IPS DF 6.9 (cell line): Measurements from ENCODE around the gene PDZD7.

Source experiments
- DNase-seq: peaks from one replicate; pipeline ENCODE4 v3.0.0-alpha.2; 2013; ENCODE audit warnings: low read depth, low spot score
- H3K27ac ChIP-seq: one replicate; pipeline ENCODE4 v1.5.1; 2013; ENCODE audit warnings: low read length, control low read depth
- H3K27me3 ChIP-seq: 2 replicates; pipeline ENCODE4 v1.6.1; 2013; ENCODE audit warnings: mild to moderate bottlenecking, low read length; ENCODE audit not compliant: control insufficient read depth, insufficient read depth
- H3K36me3 ChIP-seq: 2 replicates; pipeline ENCODE4 v1.6.1; 2013; ENCODE audit warnings: low read length; ENCODE audit not compliant: control insufficient read depth, insufficient read depth
- H3K4me1 ChIP-seq: 2 replicates; pipeline ENCODE4 v1.6.1; 2013; ENCODE audit warnings: low read length; ENCODE audit not compliant: control insufficient read depth, insufficient read depth
- H3K4me3 ChIP-seq: 2 replicates; pipeline ENCODE4 v1.5.1; 2013; ENCODE audit warnings: mild to moderate bottlenecking, low read length
- H3K9me3 ChIP-seq: 2 replicates; pipeline ENCODE4 v1.6.1; 2013; ENCODE audit warnings: low read length, inconsistent platforms; ENCODE audit not compliant: control insufficient read depth, insufficient read depth
- WGBS: extraction: QIAGEN DNeasy Blood & Tissue Kit; methylation state at CpG from one replicate; pipeline ENCODE4 v1.1.7; 2013; ENCODE audit warnings: mixed read lengths, missing lambda C conversion rate; ENCODE audit not compliant: insufficient read length, insufficient coverage; 5-methylcytosine and 5-hydroxymethylcytosine counted together

Gene PDZD7

GRCh38 chr10:101010329-101010728 lies 20.6 kb downstream of the PDZD7 start:
- Histone ChIP-seq H3K27ac (no peak overlapping the region), H3K4me1 (peaks cover 3% of the 10 kb centered on the region; the same call in 1 of the 2 replicates), H3K36me3 (peaks cover 15% of the 10 kb centered on the region), H3K27me3 (no peaks in the 10 kb centered on the region), H3K4me3 (no peak overlapping the region), H3K9me3 (no peaks in the 10 kb centered on the region)
- WGBS = no CpG with 5 or more reads among the region's 22 CpGs
- no peak for DNase-seq

- H3K4me3 ChIP-seq = no peak overlapping the region
- no CpG with 5 or more reads among the region's 6 CpGs for WGBS
- no peak for DNase-seq
- no peaks in the 10 kb centered on the region for H3K27me3 ChIP-seq
- peaks cover 19% of the 10 kb centered on the region for H3K36me3 ChIP-seq
- peaks cover 3% of the 10 kb centered on the region; the same call in 1 of the 2 replicates for H3K4me1 ChIP-seq
- no peaks in the 10 kb centered on the region for H3K9me3 ChIP-seq
- H3K27ac ChIP-seq = no peak overlapping the region
These were observed 22.0 kb downstream of the PDZD7 start for GRCh38 chr10:101008823-101009423.

GRCh38 chr10:101007915-101008822 lies 22.8 kb downstream of the PDZD7 start:
- Histone ChIP-seq H3K9me3 (no peaks in the 10 kb centered on the region), H3K36me3 (peaks cover 26% of the 10 kb centered on the region), H3K4me1 (0 out of 2 replicates have a peak, but pooled peaks cover 1% of the 10 kb centered on the region), H3K27ac (no peak overlapping the region), H3K27me3 (no peaks in the 10 kb centered on the region), H3K4me3 (no peak overlapping the region)
- DNase-seq = no peak
- WGBS = no CpG with 5 or more reads among the region's 13 CpGs

GRCh38 chr10:101007099-101007711 lies 23.7 kb downstream of the PDZD7 start:
- DNase-seq = no peak
- H3K27me3 ChIP-seq = no peaks in the 10 kb centered on the region
- H3K9me3 ChIP-seq = no peaks in the 10 kb centered on the region
- H3K4me1 ChIP-seq = 0 out of 2 replicates have a peak, but pooled peaks cover 1% of the 10 kb centered on the region
- peaks cover 32% of the 10 kb centered on the region for H3K36me3 ChIP-seq
- H3K4me3 ChIP-seq = no peak overlapping the region
- no peak overlapping the region for H3K27ac ChIP-seq
- WGBS = no CpG with 5 or more reads among the region's 11 CpGs

GRCh38 chr10:101006593-101007098 lies 24.3 kb downstream of the PDZD7 start:
- no peak overlapping the region for H3K27ac ChIP-seq

GRCh38 chr10:101005869-101006567 lies 24.9 kb downstream of the PDZD7 start:
- no CpG with 5 or more reads among the region's 4 CpGs for WGBS
- Histone ChIP-seq H3K27ac (no peak overlapping the region), H3K4me1 (peaks cover 1% of the 10 kb centered on the region; the same call in 1 of the 2 replicates)

More at GRCh38 chr10:101006593-101007098, 24.3 kb downstream of the PDZD7 start:
- 0 out of 2 replicates have a peak, but pooled peaks cover 1% of the 10 kb centered on the region for H3K4me1 ChIP-seq
- WGBS = no CpG with 5 or more reads among the region's 33 CpGs
- peaks cover 32% of the 10 kb centered on the region for H3K36me3 ChIP-seq
- no peaks in the 10 kb centered on the region for H3K9me3 ChIP-seq
- H3K27me3 ChIP-seq = no peaks in the 10 kb centered on the region
- no peak for DNase-seq
- no peak overlapping the region for H3K4me3 ChIP-seq

GRCh38 chr10:101005361-101005760 lies 25.6 kb downstream of the PDZD7 start:
- Histone ChIP-seq H3K27me3 (no peaks in the 10 kb centered on the region), H3K36me3 (peaks cover 32% of the 10 kb centered on the region), H3K9me3 (no peaks in the 10 kb centered on the region), H3K4me1 (peaks cover 3% of the 10 kb centered on the region; the same call in 1 of the 2 replicates), H3K4me3 (no peak overlapping the region), H3K27ac (no peak overlapping the region)
- DNase-seq = no peak
- no CpG with 5 or more reads among the region's 23 CpGs for WGBS

More at GRCh38 chr10:101005869-101006567, 24.9 kb downstream of the PDZD7 start:
- no peak for DNase-seq
- H3K4me3 ChIP-seq = no peak overlapping the region
- no peaks in the 10 kb centered on the region for H3K27me3 ChIP-seq
- H3K9me3 ChIP-seq = no peaks in the 10 kb centered on the region
- peaks cover 32% of the 10 kb centered on the region for H3K36me3 ChIP-seq

GRCh38 chr10:101003639-101004206 lies 27.2 kb downstream of the PDZD7 start:
- no peak overlapping the region for H3K27ac ChIP-seq
- no peak overlapping the region for H3K4me3 ChIP-seq
- peaks cover 32% of the 10 kb centered on the region for H3K36me3 ChIP-seq
- WGBS = no CpG with 5 or more reads among the region's 18 CpGs
- DNase-seq = no peak
- H3K27me3 ChIP-seq = no peaks in the 10 kb centered on the region
- H3K9me3 ChIP-seq = no peaks in the 10 kb centered on the region
- H3K4me1 ChIP-seq = peaks cover 4% of the 10 kb centered on the region; the same call in 1 of the 2 replicates

- H3K4me3 ChIP-seq = no peak overlapping the region
- peaks cover 6% of the 10 kb centered on the region; the same call in 1 of the 2 replicates for H3K4me1 ChIP-seq
- H3K27me3 ChIP-seq = no peaks in the 10 kb centered on the region
- WGBS = no CpG with 5 or more reads among the region's 11 CpGs
- H3K9me3 ChIP-seq = no peaks in the 10 kb centered on the region
- peaks cover 32% of the 10 kb centered on the region for H3K36me3 ChIP-seq
- no peak for DNase-seq
- no peak overlapping the region for H3K27ac ChIP-seq
These were observed 28.5 kb downstream of the PDZD7 start for GRCh38 chr10:101002456-101002855.
